Measurements from ENCODE around the gene SYK.
"Not testable (repeated sequence)": the region's sequence is repeated elsewhere in the genome, so short reads cannot be mapped to it uniquely, and the experiment has no call there.

The SYK gene

GRCh38 chr9:90882991-90883600 is 81.5 kb downstream of the SYK start:
- TF ChIP-seq EZH2phosphoT487 (IDR thresholded peaks at IDR 0.05; ENCODE audit: borderline replicate concordance) (no peak), CTCF (conservative IDR thresholded peaks at IDR 0.05; ENCODE audit: low read length) (no peak)
- Histone ChIP-seq H3F3A (ENCODE audit: low read depth) (peaks cover 7% of the 10 kb centered on the region; the same call in 1 of the 2 replicates), H3K4me1 (ENCODE audit: insufficient read depth, low read length, poor library complexity, severe bottlenecking) (peaks cover 9% of the 10 kb centered on the region), H3K9me3 (ENCODE audit: insufficient read depth, low read depth, low read length) (no peaks in the 10 kb centered on the region), H3K36me3 (ENCODE audit: insufficient read depth, low read length) (peaks cover 52% of the 10 kb centered on the region; the same call in 1 of the 2 replicates), H3K4me2 (ENCODE audit: low read depth, low read length, poor library complexity, severe bottlenecking) (no peak overlapping the region), H3K9ac (ENCODE audit: low read depth, low read length, poor library complexity, severe bottlenecking) (no peak overlapping the region), H2AFZ (ENCODE audit: low read length) (no peak overlapping the region), H3K9me2 (replicated peaks; ENCODE audit: low read depth, low read length) (no peaks in the 10 kb centered on the region), H3K4me3 (ENCODE audit: low read length, poor library complexity, severe bottlenecking) (no peak overlapping the region), H3K27me3 (ENCODE audit: insufficient read depth, low read length, poor library complexity, severe bottlenecking) (no peaks in the 10 kb centered on the region), H3K79me2 (ENCODE audit: insufficient read depth, low read length) (no peaks in the 10 kb centered on the region), H4K20me1 (ENCODE audit: insufficient read depth, low read length, poor library complexity, severe bottlenecking) (no peaks in the 10 kb centered on the region)

GRCh38 chr9:90883661-90884060 is 82.0 kb downstream of the SYK start:
- peaks cover 7% of the 10 kb centered on the region; the same call in 1 of the 2 replicates for H3F3A ChIP-seq (ENCODE audit: low read depth)
- H3K4me3 ChIP-seq (ENCODE audit: low read length, poor library complexity, severe bottlenecking), result no peak overlapping the region
- no peak overlapping the region for H3K9ac ChIP-seq (ENCODE audit: low read depth, low read length, poor library complexity, severe bottlenecking)
- H2AFZ ChIP-seq (ENCODE audit: low read length), result no peak overlapping the region
- no peaks in the 10 kb centered on the region for H3K9me3 ChIP-seq (ENCODE audit: insufficient read depth, low read depth, low read length)
- no peaks in the 10 kb centered on the region for H3K27me3 ChIP-seq (ENCODE audit: insufficient read depth, low read length, poor library complexity, severe bottlenecking)
- peaks cover 52% of the 10 kb centered on the region; the same call in 1 of the 2 replicates for H3K36me3 ChIP-seq (ENCODE audit: insufficient read depth, low read length)
- no peak for TF ChIP-seq CTCF (conservative IDR thresholded peaks at IDR 0.05; ENCODE audit: low read length)
- TF ChIP-seq EZH2phosphoT487 (IDR thresholded peaks at IDR 0.05; ENCODE audit: borderline replicate concordance), result no peak
- no peaks in the 10 kb centered on the region for H3K79me2 ChIP-seq (ENCODE audit: insufficient read depth, low read length)
- H4K20me1 ChIP-seq (ENCODE audit: insufficient read depth, low read length, poor library complexity, severe bottlenecking), result no peaks in the 10 kb centered on the region
- no peaks in the 10 kb centered on the region for H3K9me2 ChIP-seq (replicated peaks; ENCODE audit: low read depth, low read length)
- H3K4me1 ChIP-seq (ENCODE audit: insufficient read depth, low read length, poor library complexity, severe bottlenecking), result peaks cover 9% of the 10 kb centered on the region
- H3K4me2 ChIP-seq (ENCODE audit: low read depth, low read length, poor library complexity, severe bottlenecking), result no peak overlapping the region

- H3K9ac ChIP-seq (ENCODE audit: low read depth, low read length, poor library complexity, severe bottlenecking), result no peak overlapping the region
- H3K36me3 ChIP-seq (ENCODE audit: insufficient read depth, low read length), result peaks cover 52% of the 10 kb centered on the region; the same call in 1 of the 2 replicates
- H4K20me1 ChIP-seq (ENCODE audit: insufficient read depth, low read length, poor library complexity, severe bottlenecking), result no peaks in the 10 kb centered on the region
- no peaks in the 10 kb centered on the region for H3K79me2 ChIP-seq (ENCODE audit: insufficient read depth, low read length)
- peaks cover 9% of the 10 kb centered on the region for H3K4me1 ChIP-seq (ENCODE audit: insufficient read depth, low read length, poor library complexity, severe bottlenecking)
- peaks cover 7% of the 10 kb centered on the region; the same call in 1 of the 2 replicates for H3F3A ChIP-seq (ENCODE audit: low read depth)
- TF ChIP-seq CTCF (conservative IDR thresholded peaks at IDR 0.05; ENCODE audit: low read length), result no peak
- TF ChIP-seq EZH2phosphoT487 (IDR thresholded peaks at IDR 0.05; ENCODE audit: borderline replicate concordance), result no peak
- H2AFZ ChIP-seq (ENCODE audit: low read length), result no peak overlapping the region
- H3K9me2 ChIP-seq (replicated peaks; ENCODE audit: low read depth, low read length), result no peaks in the 10 kb centered on the region
- H3K4me2 ChIP-seq (ENCODE audit: low read depth, low read length, poor library complexity, severe bottlenecking), result no peak overlapping the region
- H3K27me3 ChIP-seq (ENCODE audit: insufficient read depth, low read length, poor library complexity, severe bottlenecking), result no peaks in the 10 kb centered on the region
- H3K4me3 ChIP-seq (ENCODE audit: low read length, poor library complexity, severe bottlenecking), result no peak overlapping the region
- H3K9me3 ChIP-seq (ENCODE audit: insufficient read depth, low read depth, low read length), result no peaks in the 10 kb centered on the region
Observed at GRCh38 chr9:90884178-90884577, 82.6 kb downstream of the SYK start.

- peaks cover 38% of the 10 kb centered on the region; the same call in 1 of the 2 replicates for H3K36me3 ChIP-seq (ENCODE audit: insufficient read depth, low read length)
- H3K79me2 ChIP-seq (ENCODE audit: insufficient read depth, low read length); H3K27me3 ChIP-seq (ENCODE audit: insufficient read depth, low read length, poor library complexity, severe bottlenecking); H3K9me3 ChIP-seq (ENCODE audit: insufficient read depth, low read depth, low read length); H3K9ac ChIP-seq (ENCODE audit: low read depth, low read length, poor library complexity, severe bottlenecking); H3K4me1 ChIP-seq (ENCODE audit: insufficient read depth, low read length, poor library complexity, severe bottlenecking); H4K20me1 ChIP-seq (ENCODE audit: insufficient read depth, low read length, poor library complexity, severe bottlenecking); H3K4me3 ChIP-seq (ENCODE audit: low read length, poor library complexity, severe bottlenecking); H3K9me2 ChIP-seq (replicated peaks; ENCODE audit: low read depth, low read length); H2AFZ ChIP-seq (ENCODE audit: low read length); H3K4me2 ChIP-seq (ENCODE audit: low read depth, low read length, poor library complexity, severe bottlenecking); H3F3A ChIP-seq (ENCODE audit: low read depth): not testable (repeated sequence)
Observed at GRCh38 chr9:90886868-90887267, 85.2 kb downstream of the SYK start.
